Omental fat pad (tissue), 4 donors: Measurements from ENCODE around the gene CHRNA4. TPM values are rescaled to one million over a fixed set of nuclear protein-coding genes. Genes with fewer than 3 reads are reported as not detected.

Experiments used
- ATAC-seq: fragments of 150-250 bp; one replicate; pipeline ENCODE4 v1.9.1; 2016; ENCODE audit warnings: mild to moderate bottlenecking, moderate library complexity; ENCODE audit not compliant: low FRiP score
- DNase-seq: peaks from one replicate; pipeline ENCODE4 v3.0.0-alpha.2; 2019; ENCODE audit warnings: low spot score
- CTCF ChIP-seq, 3 donors: fragments of 450-650 bp; IDR thresholded peaks; one replicate each; pipeline ENCODE4 v1.5.1; 2016 to 2017; ENCODE audit warnings: antibody characterized with exemption in 3 of 3, mild to moderate bottlenecking in 3 of 3, moderate library complexity in 2 of 3
- total RNA-seq, 4 donors: library from RNA; depleted of rRNA; stranded (reverse); fragments of >200 nt; gene quantifications; one replicate each; pipeline ENCODE4 v1.1.0, GENCODE V29; 2016

Gene CHRNA4
- total RNA-seq, 4 donors from 2014 or later = not detected

DNA sequence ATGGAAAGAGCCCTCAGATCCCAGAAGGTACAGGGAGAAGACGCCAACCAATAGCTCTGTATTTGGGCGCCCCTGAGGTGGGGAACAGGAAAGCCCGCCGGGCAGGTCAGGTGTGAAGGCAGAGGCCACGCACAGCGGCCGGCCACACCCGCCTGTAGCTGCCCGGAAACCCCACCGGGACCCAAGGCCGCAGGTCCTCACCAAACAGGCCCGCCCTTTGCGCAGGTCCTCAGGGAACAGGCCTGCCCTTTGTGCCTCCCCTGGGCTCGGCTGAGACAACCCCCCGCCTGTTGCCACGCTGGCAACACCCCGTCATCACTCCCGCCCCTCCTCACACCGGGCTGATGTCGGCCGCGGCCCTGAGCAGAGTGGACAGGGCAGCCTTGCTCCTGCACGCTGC is 44.9 kb upstream of the CHRNA4 start:
- no peak for DNase-seq
- ATAC-seq = no peak
- TF ChIP-seq CTCF (IDR thresholded peaks at IDR 0.05) = no peak

DNA sequence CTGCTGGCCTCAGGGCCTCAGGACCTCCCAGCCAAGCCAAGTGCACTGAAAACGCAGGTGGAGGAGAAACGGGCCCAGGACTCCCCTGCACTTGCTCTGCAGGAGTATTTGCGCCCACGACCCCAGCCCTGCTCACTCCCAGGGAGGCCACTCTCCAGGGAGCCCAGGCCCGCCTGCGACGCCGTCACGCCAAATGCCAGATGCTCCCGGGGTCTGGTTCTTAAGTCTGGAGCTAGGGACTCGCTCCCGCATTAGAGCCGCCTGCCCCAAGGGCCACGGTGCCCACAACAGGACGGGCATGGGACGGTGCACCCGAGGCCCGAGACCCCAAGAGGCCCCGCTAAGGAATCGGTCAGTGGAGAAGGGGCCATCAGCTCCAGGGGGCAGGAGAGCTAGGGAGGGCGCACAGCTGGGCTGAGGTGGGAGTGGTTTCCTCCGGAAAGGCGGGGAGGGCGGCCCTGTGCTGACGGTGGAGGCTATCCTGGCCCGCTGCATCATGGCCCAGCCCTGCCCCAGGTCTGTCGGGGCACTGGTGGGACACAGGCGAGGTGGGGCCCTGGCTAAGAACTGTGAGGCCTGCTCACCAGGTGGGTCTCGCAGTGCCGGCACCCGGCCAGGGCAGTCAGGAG is 44.1 kb upstream of the CHRNA4 start:
- no peak for TF ChIP-seq CTCF (IDR thresholded peaks at IDR 0.05)
- DNase-seq = no peak
- no peak for ATAC-seq

DNA sequence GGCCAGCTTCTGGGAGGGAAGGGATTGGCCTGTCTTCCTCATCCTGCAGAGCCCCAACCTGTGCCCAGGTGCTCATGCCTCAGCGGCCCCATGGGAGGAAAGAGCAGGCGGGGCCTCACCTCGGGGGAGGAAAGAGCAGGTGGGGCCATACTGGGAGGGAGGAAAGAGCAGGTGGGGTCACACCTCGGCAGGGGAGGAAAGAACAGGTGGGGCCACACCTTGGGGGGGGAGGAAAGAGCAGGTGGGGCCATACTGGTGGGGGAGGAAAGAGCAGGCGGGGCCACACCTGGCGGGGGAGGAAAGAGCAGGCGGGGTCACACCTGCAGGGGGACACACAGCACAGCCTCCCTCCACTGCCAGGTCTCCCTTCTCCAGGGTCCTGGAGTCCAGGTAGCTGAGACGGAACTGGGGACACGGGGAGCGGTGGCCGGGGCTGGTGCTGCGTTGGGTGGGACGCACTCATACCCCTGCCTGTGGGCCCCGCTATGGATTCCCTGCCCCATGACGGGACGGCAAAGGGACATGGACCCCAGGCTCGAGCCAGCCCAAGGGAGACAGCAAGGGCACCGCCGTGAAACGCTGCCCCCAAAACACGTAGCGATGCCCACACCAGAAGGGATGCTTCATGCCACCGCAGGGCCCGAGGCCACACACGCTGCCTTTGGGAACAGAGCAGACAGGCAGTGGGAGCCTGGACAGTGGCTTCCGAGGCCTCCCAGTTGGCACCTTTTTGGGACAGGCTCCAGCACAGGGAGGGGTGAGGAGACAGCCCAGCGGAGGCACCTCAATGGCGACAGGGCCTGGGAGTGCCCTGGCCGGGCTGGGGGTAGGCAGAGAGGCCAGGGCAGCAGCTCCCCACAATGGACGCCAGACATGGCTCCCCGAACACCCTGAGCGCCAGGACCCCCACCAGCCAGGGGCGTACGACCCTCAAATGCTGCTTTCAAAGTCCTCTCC is 43.3 kb upstream of the CHRNA4 start:
- no peak for TF ChIP-seq CTCF (IDR thresholded peaks at IDR 0.05)
- ATAC-seq (no peak), DNase-seq (no peak)

DNA sequence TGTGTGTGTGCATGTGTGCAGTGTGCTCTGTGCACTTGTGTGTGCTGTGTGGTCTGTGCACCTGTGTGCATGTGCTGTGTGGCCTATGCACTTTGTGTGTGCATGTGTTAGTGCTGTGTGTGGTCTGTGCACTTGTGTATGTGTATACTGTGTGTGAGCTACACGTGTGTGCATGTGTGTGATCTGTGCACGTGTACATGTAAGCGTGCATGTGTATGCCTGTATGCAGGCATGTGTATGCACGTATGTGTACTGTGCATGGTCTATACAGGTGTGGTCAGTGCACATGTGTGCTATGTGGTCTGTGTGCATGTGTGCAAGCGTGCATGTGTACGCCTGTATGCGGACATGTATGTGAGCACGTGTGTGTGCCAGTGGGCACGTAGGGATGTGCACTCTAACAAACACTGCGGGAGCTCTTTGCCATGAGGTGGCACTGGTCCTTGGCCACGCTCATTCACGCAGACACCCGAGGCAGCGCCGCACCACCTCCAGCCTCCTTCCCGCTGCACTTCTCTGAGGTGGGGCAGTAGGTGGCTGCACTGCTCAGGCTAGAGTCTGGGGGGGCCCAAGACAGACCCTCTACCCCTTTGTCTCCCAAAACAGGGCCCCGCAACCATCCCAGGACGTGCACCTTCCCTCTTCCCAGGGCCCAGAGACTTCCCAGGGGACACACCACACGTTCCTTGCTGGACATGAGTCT is 42.4 kb upstream of the CHRNA4 start:
- ATAC-seq (no peak), DNase-seq (no peak)
- TF ChIP-seq CTCF (IDR thresholded peaks at IDR 0.05) = no peak

DNA sequence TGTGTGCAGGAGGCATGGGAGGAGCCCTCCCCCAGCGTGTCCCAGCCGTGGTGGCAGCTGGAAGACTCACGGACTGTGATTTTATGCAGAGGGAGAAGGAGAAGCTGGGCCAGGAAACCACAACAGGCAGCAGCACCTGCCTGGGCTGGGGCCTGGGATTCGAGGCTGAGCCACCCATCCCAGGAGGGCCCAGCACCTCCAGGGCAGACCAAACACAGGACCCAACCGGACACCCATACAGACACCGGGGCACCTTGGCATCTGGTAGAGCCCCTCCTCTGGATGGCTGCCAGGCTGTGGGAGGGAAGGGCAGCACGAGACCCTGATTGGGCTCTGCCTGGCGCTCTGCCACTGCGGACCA is 41.7 kb upstream of the CHRNA4 start:
- ATAC-seq (no peak), DNase-seq (no peak)
- no peak for TF ChIP-seq CTCF (IDR thresholded peaks at IDR 0.05)

DNA sequence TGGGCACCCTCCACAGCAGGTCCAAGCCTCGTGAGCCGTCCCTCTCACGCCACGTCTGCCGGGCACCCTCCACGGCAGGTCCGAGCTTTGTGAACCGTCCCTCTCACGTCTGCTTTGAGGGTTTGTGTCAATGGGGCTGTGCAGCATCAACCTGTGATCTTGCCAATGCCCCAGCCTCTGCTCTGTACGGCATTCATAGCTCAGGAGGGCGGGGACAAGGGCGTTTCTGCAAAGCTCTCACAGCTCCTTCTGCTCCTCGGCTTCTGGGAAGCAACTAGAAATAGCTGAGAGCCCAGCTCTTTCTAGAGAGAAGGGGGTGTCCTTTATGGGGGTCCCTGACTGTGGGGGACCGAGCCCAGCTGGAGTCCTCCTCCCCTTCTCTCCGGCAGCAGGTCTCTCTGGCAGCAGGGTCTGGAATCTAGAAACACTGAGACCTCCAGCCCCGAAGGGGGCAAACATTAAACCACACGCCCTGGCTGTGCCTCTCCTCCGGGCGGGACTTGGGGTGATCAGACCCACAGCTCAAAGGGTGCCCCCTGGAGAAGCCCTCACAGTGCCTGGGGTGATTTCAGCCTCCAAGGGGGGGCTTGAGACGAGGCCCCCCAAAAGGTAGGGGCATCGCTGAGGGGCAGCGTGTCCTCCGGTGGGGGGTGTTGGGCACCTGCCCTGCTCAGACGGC is 41.2 kb upstream of the CHRNA4 start:
- no peak for ATAC-seq
- no peak for TF ChIP-seq CTCF (IDR thresholded peaks at IDR 0.05)
- no peak for DNase-seq
